Tibial nerve (tissue), 4 donors: Measurements from ENCODE around the gene BMP2K. TPM values are rescaled to one million over a fixed set of nuclear protein-coding genes. Genes with fewer than 3 reads are reported as not detected.

Experiments
- DNase-seq, 2 donors: peaks; one replicate each; pipeline ENCODE4 v3.0.0-alpha.2; 2019; ENCODE audit warnings: low spot score in 2 of 2
- H3K27ac ChIP-seq, 4 donors: fragments of 200-600 bp; sonication (generic) in 3 of 4; one replicate each; pipeline ENCODE4 v1.5.1; 2017 to 2019; ENCODE audit warnings: mild to moderate bottlenecking in 1 of 4
- H3K27me3 ChIP-seq, 2 donors: fragments of 200-600 bp; sonication (generic) in 1 of 2; one replicate each; pipeline versions ENCODE4 v1.5.1 to v1.6.0; 2017 to 2019
- H3K36me3 ChIP-seq, 3 donors: fragments of 200-600 bp; sonication (generic); one replicate each; pipeline ENCODE4 v1.5.1; 2018 to 2019
- H3K4me1 ChIP-seq, 4 donors: fragments of 200-600 bp; sonication (generic) in 3 of 4; one replicate each; pipeline ENCODE4 v1.5.1; 2017 to 2019
- H3K4me3 ChIP-seq, 4 donors: fragments of 200-600 bp; sonication (generic) in 3 of 4; one replicate each; pipeline ENCODE4 v1.5.1; 2017 to 2019; ENCODE audit warnings: mild to moderate bottlenecking in 1 of 4, moderate library complexity in 1 of 4
- H3K9me3 ChIP-seq, 4 donors: fragments of 200-600 bp; sonication (generic) in 3 of 4; one replicate each; pipeline ENCODE4 v1.5.1; 2017 to 2019
- EP300 ChIP-seq, 2 donors: sonication (generic); formaldehyde crosslinking; IDR thresholded peaks; one replicate each; pipeline ENCODE4 v1.6.1; 2017; ENCODE audit warnings: antibody characterized with exemption in 2 of 2, mild to moderate bottlenecking in 1 of 2
- POLR2A ChIP-seq, 2 donors: fragments of 450-650 bp; IDR thresholded peaks; one replicate each; pipeline ENCODE4 v1.6.1; 2017; ENCODE audit warnings: antibody characterized with exemption in 2 of 2, mild to moderate bottlenecking in 2 of 2, moderate library complexity in 2 of 2
- WGBS, 2 donors: methylation state at CpG; one replicate each; pipeline ENCODE4 v1.1.5; 2018; 5-methylcytosine and 5-hydroxymethylcytosine counted together
- total RNA-seq, 4 donors: library from RNA; depleted of rRNA; stranded (reverse); fragments of >200 nt; gene quantifications; one replicate each; pipeline ENCODE4 v1.1.0, GENCODE V29; 2016
- TF ChIP-seq, protein P1 (sequence below), 5 experiments: fragments of 200-600 bp in 3 of 5; fragments of 450-650 bp in 2 of 5; sonication (generic) in 3 of 5; IDR thresholded peaks; one replicate each; pipeline ENCODE4 v1.5.1; 2016 to 2019; ENCODE audit warnings: antibody characterized with exemption in 5 of 5, mild to moderate bottlenecking in 3 of 5, moderate library complexity in 2 of 5

The BMP2K gene
- total RNA-seq, 4 donors from 2014 or later, result 39.8 to 84.8 (median 67.0) TPM

DNA sequence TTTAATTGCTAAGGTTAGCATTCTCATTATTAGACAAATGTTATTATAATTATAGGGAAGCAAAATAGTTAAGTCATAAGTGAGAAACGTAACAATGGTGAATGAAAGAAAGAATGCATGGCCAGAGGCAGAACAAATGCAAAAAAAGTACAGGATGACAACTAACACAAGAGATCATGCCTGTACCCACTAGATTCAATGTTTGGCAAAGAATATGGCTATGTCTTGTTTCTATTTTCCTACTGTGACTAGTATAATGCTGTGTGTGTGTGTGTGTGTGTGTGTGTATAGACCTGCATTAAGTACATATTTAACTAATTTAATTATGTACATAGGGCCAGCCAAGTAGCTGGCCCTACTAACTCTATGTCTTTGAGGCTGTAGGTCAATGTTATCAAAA is 12.9 kb upstream of the BMP2K start:
- H3K27ac ChIP-seq, result no peak overlapping the region
- no peak for DNase-seq
- no peaks in the 10 kb centered on the region for H3K9me3 ChIP-seq
- H3K36me3 ChIP-seq, result no peaks in the 10 kb centered on the region
- H3K4me3 ChIP-seq, result no peak overlapping the region
- peaks cover 0 to 16% (median 2%) of the 10 kb centered on the region in 4 donors for H3K4me1 ChIP-seq
- WGBS, 2 donors, result 44 to 58% methylated on average over 1 of the region's 1 CpG
- H3K27me3 ChIP-seq, result no peaks in the 10 kb centered on the region
- TF ChIP-seq EP300 (IDR thresholded peaks at IDR 0.05), result no peak
- TF ChIP-seq POLR2A (IDR thresholded peaks at IDR 0.05), result no peak
- TF ChIP-seq, protein P1, sequence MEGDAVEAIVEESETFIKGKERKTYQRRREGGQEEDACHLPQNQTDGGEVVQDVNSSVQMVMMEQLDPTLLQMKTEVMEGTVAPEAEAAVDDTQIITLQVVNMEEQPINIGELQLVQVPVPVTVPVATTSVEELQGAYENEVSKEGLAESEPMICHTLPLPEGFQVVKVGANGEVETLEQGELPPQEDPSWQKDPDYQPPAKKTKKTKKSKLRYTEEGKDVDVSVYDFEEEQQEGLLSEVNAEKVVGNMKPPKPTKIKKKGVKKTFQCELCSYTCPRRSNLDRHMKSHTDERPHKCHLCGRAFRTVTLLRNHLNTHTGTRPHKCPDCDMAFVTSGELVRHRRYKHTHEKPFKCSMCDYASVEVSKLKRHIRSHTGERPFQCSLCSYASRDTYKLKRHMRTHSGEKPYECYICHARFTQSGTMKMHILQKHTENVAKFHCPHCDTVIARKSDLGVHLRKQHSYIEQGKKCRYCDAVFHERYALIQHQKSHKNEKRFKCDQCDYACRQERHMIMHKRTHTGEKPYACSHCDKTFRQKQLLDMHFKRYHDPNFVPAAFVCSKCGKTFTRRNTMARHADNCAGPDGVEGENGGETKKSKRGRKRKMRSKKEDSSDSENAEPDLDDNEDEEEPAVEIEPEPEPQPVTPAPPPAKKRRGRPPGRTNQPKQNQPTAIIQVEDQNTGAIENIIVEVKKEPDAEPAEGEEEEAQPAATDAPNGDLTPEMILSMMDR (IDR thresholded peaks at IDR 0.05), result no peak

DNA sequence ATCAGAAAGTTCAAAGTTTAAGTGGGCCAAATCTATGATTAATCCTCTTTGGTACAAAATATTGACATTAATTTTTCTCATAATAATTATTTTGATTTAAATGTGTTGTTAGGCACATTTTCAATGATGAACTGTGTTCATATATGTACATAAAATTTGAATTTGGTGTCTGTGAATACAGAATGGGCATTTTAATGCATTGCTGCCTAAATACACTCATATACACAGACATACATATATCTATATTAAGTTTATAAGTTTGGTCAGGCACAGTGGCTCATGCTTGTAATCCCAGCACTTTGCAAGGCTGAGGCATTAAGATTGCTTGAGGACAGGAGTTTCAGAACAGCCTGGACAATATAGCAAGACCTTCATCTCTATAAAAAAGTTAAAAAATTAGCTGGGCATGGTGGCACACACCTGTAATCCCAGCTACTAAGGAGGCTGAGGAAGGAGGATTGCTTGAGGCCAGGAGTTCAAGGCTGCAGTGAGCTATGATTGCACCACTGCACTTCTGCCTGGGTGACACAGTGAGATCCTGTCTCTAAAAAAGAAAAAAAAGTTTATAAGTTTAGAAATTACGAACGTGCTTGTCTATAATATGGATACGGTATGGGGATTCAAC is 12.3 kb upstream of the BMP2K start:
- H3K4me3 ChIP-seq, result no peak overlapping the region
- no peak for DNase-seq
- 95 to 97% methylated on average over 3 of the region's 3 CpGs for WGBS, 2 donors

GRCh38 chr4:78764498-78764961 is 11.6 kb upstream of the BMP2K start:
- no peaks in the 10 kb centered on the region for H3K36me3 ChIP-seq
- no peaks in the 10 kb centered on the region for H3K27me3 ChIP-seq
- peaks cover 0 to 16% (median 2%) of the 10 kb centered on the region in 4 donors for H3K4me1 ChIP-seq
- H3K4me3 ChIP-seq, result no peak overlapping the region
- H3K27ac ChIP-seq, result no peak overlapping the region
- no peaks in the 10 kb centered on the region for H3K9me3 ChIP-seq
- no peak for TF ChIP-seq POLR2A (IDR thresholded peaks at IDR 0.05)
- TF ChIP-seq, protein P1 (IDR thresholded peaks at IDR 0.05), result no peak
- TF ChIP-seq EP300 (IDR thresholded peaks at IDR 0.05), result no peak
- no peak for DNase-seq

More for the DNA sequence above, 12.3 kb upstream of the BMP2K start:
- Histone ChIP-seq H3K27me3 (no peaks in the 10 kb centered on the region), H3K36me3 (no peaks in the 10 kb centered on the region), H3K27ac (no peak overlapping the region), H3K9me3 (no peaks in the 10 kb centered on the region), H3K4me1 (peaks cover 0 to 16% (median 2%) of the 10 kb centered on the region in 4 donors)
- TF ChIP-seq, protein P1 (IDR thresholded peaks at IDR 0.05), result no peak
- TF ChIP-seq POLR2A (IDR thresholded peaks at IDR 0.05) (no peak), EP300 (IDR thresholded peaks at IDR 0.05) (no peak)

GRCh38 chr4:78765432-78766006 is 10.6 kb upstream of the BMP2K start:
- whole genome bisulfite sequencing, 2 donors, result 38 to 45% methylated on average over 1 of the region's 1 CpG
- H3K27me3 ChIP-seq, result no peaks in the 10 kb centered on the region
- TF ChIP-seq POLR2A (IDR thresholded peaks at IDR 0.05) (no peak), EP300 (IDR thresholded peaks at IDR 0.05) (no peak)
- TF ChIP-seq, protein P1 (IDR thresholded peaks at IDR 0.05), result no peak
- H3K4me3 ChIP-seq, result no peak overlapping the region
- no peaks in the 10 kb centered on the region for H3K36me3 ChIP-seq
- H3K27ac ChIP-seq, result no peak overlapping the region
- DNase-seq, result no peak
- peaks cover 0 to 16% (median 2%) of the 10 kb centered on the region in 4 donors for H3K4me1 ChIP-seq
- H3K9me3 ChIP-seq, result no peaks in the 10 kb centered on the region

DNA sequence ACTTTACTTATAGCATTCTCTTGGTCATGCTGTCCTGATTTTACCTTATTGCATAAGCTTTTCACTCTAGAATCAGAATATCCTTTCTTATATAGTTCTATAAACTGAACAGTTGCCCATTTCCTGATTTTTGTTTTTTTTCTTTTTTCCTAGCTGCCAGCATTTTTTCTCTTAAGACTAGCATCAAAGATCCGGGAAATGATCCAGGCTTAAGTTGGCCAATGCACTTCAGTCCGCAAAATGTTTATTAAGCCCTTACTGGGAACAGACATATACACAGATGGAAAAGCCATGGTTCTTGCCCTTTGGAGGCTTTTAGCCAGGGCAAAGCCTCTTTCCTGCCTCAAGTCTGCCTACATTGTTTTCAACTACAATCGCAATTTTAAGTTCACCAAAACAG is 10.1 kb upstream of the BMP2K start:
- Histone ChIP-seq H3K27ac (no peak overlapping the region), H3K27me3 (no peaks in the 10 kb centered on the region), H3K4me3 (no peak overlapping the region), H3K36me3 (no peaks in the 10 kb centered on the region), H3K9me3 (no peaks in the 10 kb centered on the region), H3K4me1 (peaks cover 0 to 16% (median 2%) of the 10 kb centered on the region in 4 donors)
- DNase-seq, result no peak
- TF ChIP-seq EP300 (IDR thresholded peaks at IDR 0.05) (no peak), POLR2A (IDR thresholded peaks at IDR 0.05) (no peak)
- TF ChIP-seq, protein P1 (IDR thresholded peaks at IDR 0.05), result no peak
- 23 to 24% methylated on average over 3 of the region's 3 CpGs for WGBS, 2 donors
